Stimulated activated CD4-positive, alpha-beta T cell treated with anti-CD3 and anti-CD28 coated beads, Interleukin-4, amount 100 ng/mL, for 48 hours (primary cell): Measurements from ENCODE around the gene ACTR5.
"Not testable (repeated sequence)": the region's sequence is repeated elsewhere in the genome, so short reads cannot be mapped to it uniquely, and the experiment has no call there.

Experiments used
- DNase-seq, 2 donors: peaks; one replicate each; pipeline ENCODE4 v3.0.0-alpha.2; 2020; ENCODE audit warnings: low read depth in 2 of 2

The ACTR5 gene

DNA sequence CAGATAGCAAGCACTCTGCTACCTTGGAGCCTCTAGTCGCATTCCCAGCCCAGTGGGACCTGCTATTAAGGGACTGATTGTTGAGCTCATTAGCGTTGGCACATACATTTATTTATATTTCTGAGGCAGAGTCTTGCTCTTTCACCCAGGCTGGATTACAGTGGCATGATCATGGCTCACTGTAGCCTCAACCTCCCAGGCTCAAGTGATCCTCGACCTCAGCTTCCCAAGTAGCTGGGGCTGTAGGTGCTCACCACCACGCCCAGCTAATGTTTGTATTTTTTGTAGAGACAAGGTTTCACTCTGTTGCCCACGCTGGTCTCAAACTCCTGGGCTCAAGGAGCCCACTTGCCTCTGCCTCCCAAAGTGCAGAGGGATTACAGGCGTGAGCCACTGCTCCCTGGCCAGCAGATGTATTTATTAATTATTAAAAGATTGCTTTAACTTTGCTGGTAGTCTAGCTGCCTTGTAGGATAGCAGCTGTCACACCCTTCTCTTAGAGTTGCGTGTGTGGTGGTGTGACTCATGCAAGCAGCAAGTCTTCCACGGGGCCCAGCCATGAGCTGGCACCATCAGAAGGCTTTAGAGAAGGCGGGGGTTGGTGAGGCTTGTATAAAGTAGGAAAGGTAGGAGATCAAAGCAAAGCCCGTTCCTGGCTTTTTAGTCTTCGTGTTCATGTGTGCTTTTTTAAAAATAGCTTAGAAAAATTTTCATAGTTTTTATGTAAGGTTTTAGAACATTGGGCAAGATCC lies 16.5 kb downstream of the ACTR5 start:
- DNase-seq, result peak; percentile 47 to 64

DNA sequence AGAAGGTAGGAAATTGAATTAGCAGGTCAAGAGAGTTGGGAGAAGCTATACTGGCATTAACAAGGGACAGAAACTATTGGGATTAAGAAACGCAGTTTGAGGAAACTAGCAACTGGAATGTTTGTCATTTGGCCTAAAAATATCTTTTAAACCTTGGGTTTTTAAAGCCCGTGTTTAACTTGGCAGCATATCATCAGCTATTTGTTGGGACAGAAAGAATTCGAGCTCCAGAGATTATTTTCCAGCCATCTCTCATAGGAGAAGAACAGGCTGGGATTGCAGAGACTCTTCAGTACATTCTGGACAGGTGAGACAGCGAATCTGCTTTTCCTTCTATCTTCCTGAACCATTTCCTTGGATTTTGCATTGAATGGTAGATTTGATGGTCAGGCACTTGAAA lies 17.8 kb downstream of the ACTR5 start:
- DNase-seq, result no peak

- DNase-seq, result no peak
Measured at GRCh38 chr20:38769376-38770295, 21.4 kb downstream of the ACTR5 start.

DNA sequence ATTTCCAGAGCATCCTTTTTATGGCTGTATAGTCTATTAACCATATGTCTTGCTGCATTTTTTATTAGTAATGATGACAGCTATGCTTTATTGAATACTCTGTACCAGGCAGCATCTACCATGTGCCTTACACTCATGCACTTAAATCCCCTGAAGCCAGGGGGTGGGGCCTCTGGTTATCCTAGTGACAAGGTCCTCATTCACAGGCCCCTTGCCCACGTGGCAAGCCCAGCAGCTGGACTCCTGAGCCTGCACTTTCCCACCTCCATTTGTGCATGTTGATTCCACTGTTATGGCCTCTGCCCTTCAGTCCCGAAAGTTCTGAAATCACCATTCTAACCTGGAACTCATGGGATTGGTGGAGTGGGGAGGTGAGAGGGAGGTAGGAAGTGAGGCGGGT lies 22.3 kb downstream of the ACTR5 start:
- no peak for DNase-seq

DNA sequence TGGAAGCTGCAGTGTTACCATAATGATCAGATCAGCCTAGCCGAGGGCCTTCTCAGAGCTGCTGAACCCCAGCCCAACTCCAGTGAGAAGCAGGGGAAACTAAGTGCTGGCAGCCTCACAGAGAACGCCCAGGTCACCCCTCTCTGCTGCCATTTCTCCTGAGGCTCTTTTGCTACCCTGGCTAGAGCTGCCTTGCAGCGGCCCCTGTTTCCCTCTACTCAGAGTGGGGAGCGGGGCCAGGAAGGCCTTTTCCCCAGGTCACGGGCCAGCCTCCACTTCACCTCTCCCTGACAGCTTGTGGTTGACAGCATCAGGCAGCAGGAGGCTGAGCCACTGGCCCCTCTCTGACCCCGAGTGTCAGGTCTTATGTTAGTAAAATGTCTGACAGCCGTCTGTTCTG lies 22.7 kb downstream of the ACTR5 start:
- no peak for DNase-seq

DNA sequence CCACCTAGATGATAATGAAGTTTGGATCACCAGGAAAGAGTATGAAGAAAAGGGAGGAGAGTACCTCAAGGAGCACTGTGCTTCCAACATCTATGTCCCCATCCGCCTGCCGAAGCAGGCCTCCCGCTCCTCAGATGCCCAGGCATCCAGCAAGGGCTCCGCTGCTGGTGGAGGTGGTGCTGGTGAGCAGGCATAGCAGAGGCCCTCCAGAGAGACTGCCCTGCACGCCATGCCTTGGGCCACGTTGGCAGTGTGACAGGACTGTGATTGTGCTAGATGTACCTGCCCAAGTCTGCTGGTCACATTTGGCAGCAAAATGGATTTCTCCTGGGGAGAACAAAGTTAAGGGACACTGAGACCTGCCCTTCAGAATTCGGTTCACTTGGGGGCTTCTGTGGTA lies 23.4 kb downstream of the ACTR5 start:
- no peak for DNase-seq

DNA sequence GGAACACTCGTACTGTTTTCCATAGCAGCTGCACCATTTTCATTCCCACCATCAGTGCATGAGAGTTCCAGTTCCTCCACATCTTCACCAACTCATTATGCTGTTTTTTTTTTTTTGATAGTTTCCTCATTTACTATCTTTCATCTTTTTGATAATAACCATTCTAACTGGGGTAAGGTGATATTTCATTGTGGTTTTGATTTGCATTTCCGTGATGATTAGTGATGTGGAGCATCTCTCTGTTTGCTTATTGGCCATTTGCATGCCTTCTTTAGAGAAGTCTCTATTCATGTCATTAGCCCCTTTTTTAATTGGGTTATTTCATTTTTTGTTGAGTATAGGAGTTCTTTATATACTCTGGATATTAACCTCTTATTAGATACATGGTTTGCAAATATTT lies 25.9 kb downstream of the ACTR5 start:
- no peak for DNase-seq

DNA sequence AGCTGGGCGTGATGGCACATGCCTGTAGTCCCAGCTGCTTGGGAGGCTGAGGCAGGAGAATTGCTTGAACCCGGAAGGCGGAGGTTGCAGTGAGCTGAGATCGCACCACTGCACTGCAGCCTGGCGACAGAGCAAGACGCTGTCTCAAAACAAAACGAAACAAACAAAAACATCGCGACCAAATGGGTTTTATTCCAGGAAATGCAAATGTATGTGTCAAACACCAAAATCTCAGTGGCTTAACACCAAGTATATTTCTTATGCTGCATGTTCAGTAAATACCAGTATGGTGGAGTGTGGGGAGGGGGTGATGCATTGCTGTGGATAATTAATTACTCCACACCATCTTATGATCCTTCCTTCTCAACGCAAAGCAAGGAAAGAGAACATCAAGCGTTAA lies 28.1 kb downstream of the ACTR5 start:
- no peak for DNase-seq

DNA sequence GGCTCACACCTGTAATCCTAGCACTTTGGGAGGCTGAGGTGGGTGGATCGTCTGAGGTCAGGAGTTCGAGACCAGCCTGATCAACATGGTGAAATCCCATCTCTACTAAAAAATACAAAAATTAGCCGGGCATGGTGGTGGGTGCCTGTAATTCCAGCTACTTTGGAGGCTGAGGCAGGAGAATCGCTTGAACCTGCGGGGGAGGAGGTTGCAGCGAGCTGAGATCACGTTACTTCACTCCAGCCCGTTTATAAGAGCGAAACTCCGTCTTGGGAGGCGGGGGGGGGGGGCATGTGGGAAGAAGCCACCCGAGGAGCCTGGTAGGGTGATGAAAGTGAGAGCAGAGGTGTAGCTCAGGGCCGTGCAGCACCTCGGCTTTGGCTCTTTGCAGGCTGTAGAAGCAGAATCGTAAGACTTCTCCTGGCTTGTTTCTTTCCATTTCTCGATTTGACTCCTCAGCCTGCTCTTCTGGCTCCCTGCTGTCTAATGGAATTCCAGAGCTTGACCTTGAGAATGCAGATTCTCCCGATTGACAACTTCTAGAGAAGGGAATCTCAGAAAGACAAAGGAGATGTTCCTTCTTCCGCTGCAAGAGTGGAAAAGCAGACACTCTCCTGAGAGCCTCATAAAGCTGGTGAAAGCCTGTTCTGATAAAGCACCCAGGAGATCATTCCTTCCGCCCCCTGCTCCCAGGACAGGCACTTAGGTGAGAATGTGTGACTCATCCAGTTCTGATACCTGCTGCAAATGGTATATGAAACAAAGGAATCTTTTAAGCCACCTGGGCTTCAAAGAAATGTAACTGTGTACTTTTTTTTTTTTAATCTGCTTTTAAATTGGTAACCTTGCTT lies 31.2 kb downstream of the ACTR5 start:
- no peak for DNase-seq

GRCh38 chr20:38782275-38782674 lies 34.0 kb downstream of the ACTR5 start:
- DNase-seq, result no peak

GRCh38 chr20:38787870-38788269 lies 39.6 kb downstream of the ACTR5 start:
- no peak for DNase-seq

- no peak for DNase-seq
Measured at GRCh38 chr20:38789503-38790199, 41.4 kb downstream of the ACTR5 start.

GRCh38 chr20:38790200-38791053 lies 42.2 kb downstream of the ACTR5 start:
- no peak for DNase-seq

- no peak for DNase-seq
Measured at GRCh38 chr20:38791291-38791690, 43.0 kb downstream of the ACTR5 start.

DNA sequence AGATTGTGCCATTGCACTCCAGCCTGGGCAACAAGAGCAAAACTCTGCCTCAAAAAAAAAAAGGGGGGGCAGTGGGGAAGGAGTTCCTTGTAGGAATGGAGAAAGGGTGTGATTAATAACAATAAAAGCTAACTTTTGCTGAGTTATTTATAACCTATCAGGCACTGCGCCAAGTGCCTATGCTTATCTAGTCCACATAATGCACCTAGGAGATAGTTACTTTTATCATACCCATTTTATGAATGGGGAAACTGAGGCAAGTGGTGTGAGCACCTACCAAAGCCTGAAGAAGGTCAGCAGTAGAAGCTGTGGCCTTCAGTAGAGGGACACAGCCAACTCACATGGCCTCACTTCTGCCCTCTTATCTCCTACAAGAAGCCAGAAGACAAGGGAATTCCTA lies 43.7 kb downstream of the ACTR5 start:
- DNase-seq, result no peak

GRCh38 chr20:38794057-38794456 lies 45.8 kb downstream of the ACTR5 start:
- DNase-seq, result not testable (repeated sequence)

DNA sequence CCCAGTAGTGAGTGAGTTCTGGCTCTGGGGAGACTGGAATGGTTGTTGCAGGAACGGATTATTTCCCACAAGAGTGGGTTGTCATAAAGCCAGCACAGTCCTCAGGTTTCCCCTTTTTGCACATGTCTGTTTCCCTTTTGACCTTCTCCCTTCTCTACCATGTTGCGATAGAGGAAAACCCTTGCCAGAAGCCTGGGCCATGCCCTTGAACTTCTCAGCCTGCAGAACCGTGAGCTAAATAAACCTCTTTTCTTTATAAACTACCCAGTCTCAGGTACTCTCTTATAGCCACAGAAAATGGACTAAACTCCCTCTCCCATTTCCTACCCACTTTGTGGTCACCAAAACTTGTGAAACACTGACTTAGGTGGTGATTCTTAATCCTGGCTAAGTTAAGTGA lies 50.0 kb downstream of the ACTR5 start:
- no peak for DNase-seq

GRCh38 chr20:38799203-38799602 lies 50.9 kb downstream of the ACTR5 start:
- no peak for DNase-seq

DNA sequence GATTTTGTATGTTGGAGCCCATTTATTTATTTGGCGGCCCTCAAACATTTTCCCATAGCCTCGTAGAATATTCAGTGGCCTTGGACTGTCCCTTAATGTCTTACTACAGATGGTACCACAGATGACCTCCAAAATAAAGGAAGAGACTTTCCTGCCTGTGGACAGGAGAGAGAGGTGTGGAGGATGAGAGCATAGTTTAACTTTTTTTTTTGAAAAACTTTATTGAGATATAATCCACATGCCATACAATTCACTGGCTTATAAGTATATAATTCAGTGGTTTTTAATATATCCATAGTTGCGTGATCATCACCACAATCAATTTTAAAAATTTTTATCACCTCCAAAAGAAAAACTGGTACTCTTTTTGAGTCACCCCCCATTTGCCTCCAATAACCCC lies 52.6 kb downstream of the ACTR5 start:
- no peak for DNase-seq

DNA sequence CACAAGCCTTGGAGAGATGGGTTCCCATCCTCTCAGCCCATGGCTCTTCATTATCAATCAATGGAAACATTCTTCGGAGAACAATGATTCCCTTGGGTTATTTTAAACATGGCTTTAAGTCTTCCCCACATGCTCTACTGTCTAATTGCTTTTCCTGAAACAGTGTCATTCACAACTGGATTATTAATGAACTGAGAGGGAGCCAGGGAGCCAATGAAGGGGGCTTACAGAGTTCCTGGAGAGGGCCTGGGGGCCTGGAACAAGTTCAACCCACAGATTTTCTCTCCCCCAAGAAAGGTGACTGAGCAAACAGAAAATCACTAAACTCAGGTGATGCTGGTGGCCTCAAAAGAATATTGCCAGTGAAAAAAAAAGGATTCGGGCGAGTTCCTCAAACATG lies 56.0 kb downstream of the ACTR5 start:
- no peak for DNase-seq
